ENCODE results near the gene GSTO1.

Gene GSTO1

GRCh38 chr10:104277785-104278184 is 23.1 kb downstream of the GSTO1 start:
- H3K36me3 ChIP-seq, result no peaks in the 10 kb centered on the region
- H3K27ac ChIP-seq, result no peak overlapping the region
- H3K4me3 ChIP-seq, result no peak overlapping the region
- TF ChIP-seq CTCF (IDR thresholded peaks at IDR 0.05), result no peak
- intact Hi-C loops (cut with DNase I; ENCODE audit: low total_unique reads), result no loop called here
- H3K9me3 ChIP-seq, result no peaks in the 10 kb centered on the region
- no peak for DNase-seq
- peaks cover 0 to 19% of the 10 kb centered on the region in 2 donors for H3K27me3 ChIP-seq
- peaks cover 0 to 8% (median 4%) of the 10 kb centered on the region in 4 donors for H3K4me1 ChIP-seq

- H3K27me3 ChIP-seq, result peaks cover 0 to 15% of the 10 kb centered on the region in 2 donors
- H3K9me3 ChIP-seq, result no peaks in the 10 kb centered on the region
- no peak for TF ChIP-seq CTCF (IDR thresholded peaks at IDR 0.05)
- intact Hi-C loops (cut with DNase I; ENCODE audit: low total_unique reads), result no loop called here
- H3K4me3 ChIP-seq, result no peak overlapping the region
- H3K27ac ChIP-seq, result no peak overlapping the region
- no peaks in the 10 kb centered on the region for H3K36me3 ChIP-seq
- no peak for DNase-seq
- peaks cover 0 to 5% (median 2%) of the 10 kb centered on the region in 4 donors for H3K4me1 ChIP-seq
These were observed 25.0 kb downstream of the GSTO1 start for GRCh38 chr10:104279550-104280259.

- no peaks in the 10 kb centered on the region for H3K9me3 ChIP-seq
- H3K27me3 ChIP-seq, result no peaks in the 10 kb centered on the region
- intact Hi-C loops (cut with DNase I; ENCODE audit: low total_unique reads), result no loop called here
- no peak overlapping the region for H3K4me3 ChIP-seq
- H3K27ac ChIP-seq, result no peak overlapping the region
- TF ChIP-seq CTCF (IDR thresholded peaks at IDR 0.05), result no peak
- no peak for DNase-seq
- no peaks in the 10 kb centered on the region for H3K36me3 ChIP-seq
- no peaks in the 10 kb centered on the region for H3K4me1 ChIP-seq
These were observed 27.0 kb downstream of the GSTO1 start for GRCh38 chr10:104281694-104282093.

GRCh38 chr10:104284846-104285245 is 30.2 kb downstream of the GSTO1 start:
- TF ChIP-seq CTCF (IDR thresholded peaks at IDR 0.05), result no peak
- no peaks in the 10 kb centered on the region for H3K27me3 ChIP-seq
- H3K27ac ChIP-seq, result no peak overlapping the region
- H3K4me3 ChIP-seq, result no peak overlapping the region
- intact Hi-C loops (cut with DNase I; ENCODE audit: low total_unique reads), result no loop called here
- no peak for DNase-seq
- no peaks in the 10 kb centered on the region for H3K36me3 ChIP-seq
- no peaks in the 10 kb centered on the region for H3K4me1 ChIP-seq
- H3K9me3 ChIP-seq, result no peaks in the 10 kb centered on the region

- intact Hi-C loops (cut with DNase I; ENCODE audit: low total_unique reads), result no loop called here
- Histone ChIP-seq H3K36me3 (no peaks in the 10 kb centered on the region), H3K9me3 (no peaks in the 10 kb centered on the region), H3K27ac (no peak overlapping the region), H3K4me1 (peaks cover 0 to 8% (median 5%) of the 10 kb centered on the region in 4 donors), H3K4me3 (no peak overlapping the region), H3K27me3 (no peaks in the 10 kb centered on the region)
- no peak for DNase-seq
- no peak for TF ChIP-seq CTCF (IDR thresholded peaks at IDR 0.05)
These were observed 32.2 kb downstream of the GSTO1 start for GRCh38 chr10:104286939-104287338.
